Sigmoid colon (tissue), 7 donors: ENCODE measurements around the gene PLB1. TPM values are rescaled to one million over a fixed set of nuclear protein-coding genes. Genes with fewer than 3 reads are reported as not detected.

Experiments used
- DNase-seq: peaks from one replicate; pipeline ENCODE4 v3.0.0-alpha.2; 2019
- H3K27ac ChIP-seq, 4 donors: fragments of 200-600 bp; sonication (generic); one replicate each; pipeline ENCODE4 v1.5.1; 2016 to 2019; ENCODE audit warnings: mild to moderate bottlenecking in 1 of 4
- H3K27me3 ChIP-seq, 3 donors: fragments of 200-600 bp; sonication (generic); one replicate each; pipeline ENCODE4 v1.5.1; 2019; ENCODE audit warnings: mild to moderate bottlenecking in 1 of 3
- H3K36me3 ChIP-seq, 4 donors: fragments of 200-600 bp; sonication (generic); one replicate each; pipeline ENCODE4 v1.5.1; 2016 to 2019
- H3K4me1 ChIP-seq, 4 donors: fragments of 200-600 bp; sonication (generic); one replicate each; pipeline ENCODE4 v1.5.1; 2017 to 2019
- H3K4me3 ChIP-seq, 4 donors: fragments of 200-600 bp; sonication (generic); one replicate each; pipeline ENCODE4 v1.5.1; 2017 to 2019; ENCODE audit warnings: mild to moderate bottlenecking in 2 of 4, moderate library complexity in 1 of 4
- H3K9me3 ChIP-seq, 4 donors: fragments of 200-600 bp in 3 of 4; sonication (generic) in 3 of 4; one replicate each; pipeline versions ENCODE4 v1.5.1 to v1.6.1; 2013 to 2019
- CTCF ChIP-seq, 4 experiments: fragments of 450-650 bp in 3 of 4; fragments of 200-600 bp in 1 of 4; IDR thresholded peaks; one replicate each; pipeline ENCODE4 v1.5.1; 2016 to 2019; ENCODE audit warnings: antibody characterized with exemption in 4 of 4, mild to moderate bottlenecking in 3 of 4, moderate library complexity in 2 of 4
- EP300 ChIP-seq, 4 donors: sonication (generic); formaldehyde crosslinking; IDR thresholded peaks; one replicate each; pipeline ENCODE4 v1.6.1; 2017; ENCODE audit warnings: antibody characterized with exemption in 4 of 4
- POLR2A ChIP-seq, 2 donors: fragments of 450-650 bp; IDR thresholded peaks; one replicate each; pipeline ENCODE4 v1.6.1; 2016; ENCODE audit warnings: antibody characterized with exemption in 2 of 2, mild to moderate bottlenecking in 2 of 2, moderate library complexity in 2 of 2
- POLR2AphosphoS5 ChIP-seq, 4 donors: sonication (generic); formaldehyde crosslinking; IDR thresholded peaks; one replicate each; pipeline ENCODE4 v1.6.1; 2017; ENCODE audit warnings: antibody characterized with exemption in 4 of 4
- WGBS, 2 donors: extraction: QIAGEN DNeasy Blood & Tissue Kit; methylation state at CpG; one replicate each; pipeline ENCODE4 v1.1.7; 2013; 5-methylcytosine and 5-hydroxymethylcytosine counted together
- intact Hi-C: fragments of 100-400 bp; cut with DNase I; formaldehyde crosslinking; loops from one replicate; pipeline ENCODE4 v1.15.1; 2023
- polyA plus RNA-seq, 3 donors: library from polyadenylated mRNA; stranded (reverse); fragments of 200-250 nt; gene quantifications; one replicate each; pipeline ENCODE4 v1.2.3, GENCODE V29; 2013
- total RNA-seq, 4 donors: library from RNA; depleted of rRNA; stranded (reverse); fragments of >200 nt; gene quantifications; one replicate each; pipeline ENCODE4 v1.1.0, GENCODE V29; 2016
- donor health status: healthy with polysubstance abuse.
- donor health status: Bipolar disorder and iron deficiency.
- donor health status: healthy.

The PLB1 gene
- total and polyA plus RNA-seq, 7 donors = 1.2 to 18.3 (median 2.1) TPM

- no peak overlapping the region for H3K4me3 ChIP-seq
- no peaks in the 10 kb centered on the region for H3K27me3 ChIP-seq
- intact Hi-C loops = no loop called here
- H3K27ac ChIP-seq = no peak overlapping the region
- DNase-seq = no peak
- H3K4me1 ChIP-seq = no peaks in the 10 kb centered on the region
- 93 to 95% methylated on average over 6 of the region's 6 CpGs for WGBS, 2 donors
- no peaks in the 10 kb centered on the region for H3K9me3 ChIP-seq
- no peak for TF ChIP-seq EP300 (IDR thresholded peaks at IDR 0.05)
- TF ChIP-seq POLR2AphosphoS5 (IDR thresholded peaks at IDR 0.05) = no peak
- no peak for TF ChIP-seq CTCF (IDR thresholded peaks at IDR 0.05)
- no peak for TF ChIP-seq POLR2A (IDR thresholded peaks at IDR 0.05)
- no peaks in the 10 kb centered on the region for H3K36me3 ChIP-seq
Measured at GRCh38 chr2:28557389-28558131, 61.7 kb downstream of the PLB1 start.

GRCh38 chr2:28558158-28558820, 62.4 kb downstream of the PLB1 start:
- TF ChIP-seq POLR2A (IDR thresholded peaks at IDR 0.05) = no peak
- TF ChIP-seq CTCF (IDR thresholded peaks at IDR 0.05) = no peak

GRCh38 chr2:28558918-28559317, 63.1 kb downstream of the PLB1 start:
- 67 to 84% methylated on average over 4 of the region's 4 CpGs for WGBS, 2 donors
- no peak for TF ChIP-seq CTCF (IDR thresholded peaks at IDR 0.05)
- no peak for TF ChIP-seq POLR2AphosphoS5 (IDR thresholded peaks at IDR 0.05)
- no peak for TF ChIP-seq EP300 (IDR thresholded peaks at IDR 0.05)
- TF ChIP-seq POLR2A (IDR thresholded peaks at IDR 0.05) = no peak
- DNase-seq = peak; percentile 20
- no peaks in the 10 kb centered on the region for H3K27me3 ChIP-seq
- no peak overlapping the region for H3K27ac ChIP-seq
- H3K4me1 ChIP-seq = no peaks in the 10 kb centered on the region
- H3K36me3 ChIP-seq = no peaks in the 10 kb centered on the region
- intact Hi-C loops = no loop called here
- no peak overlapping the region for H3K4me3 ChIP-seq
- H3K9me3 ChIP-seq = no peaks in the 10 kb centered on the region

More at GRCh38 chr2:28558158-28558820, 62.4 kb downstream of the PLB1 start:
- intact Hi-C loops = no loop called here
- no peaks in the 10 kb centered on the region for H3K36me3 ChIP-seq
- DNase-seq = peak; percentile 4
- H3K27me3 ChIP-seq = no peaks in the 10 kb centered on the region
- no peak overlapping the region for H3K27ac ChIP-seq
- H3K4me3 ChIP-seq = no peak overlapping the region
- H3K4me1 ChIP-seq = no peaks in the 10 kb centered on the region
- H3K9me3 ChIP-seq = no peaks in the 10 kb centered on the region
- WGBS, 2 donors = 94 to 95% methylated on average over 5 of the region's 5 CpGs

- H3K36me3 ChIP-seq = no peaks in the 10 kb centered on the region
- peaks cover 0 to 8% (median 0%) of the 10 kb centered on the region in 4 donors for H3K4me1 ChIP-seq
- H3K27me3 ChIP-seq = no peaks in the 10 kb centered on the region
- peak; percentile 36 for DNase-seq
- intact Hi-C loops = loop anchor here (10.0 kb wide), 1 partner anchor 331 kb away; the partner anchor contains the start of gene WDR43
- H3K27ac ChIP-seq = no peak overlapping the region
- no peaks in the 10 kb centered on the region for H3K9me3 ChIP-seq
- WGBS, 2 donors = 85 to 87% methylated on average over 1 of the region's 1 CpG
- H3K4me3 ChIP-seq = no peak overlapping the region
- TF ChIP-seq CTCF (IDR thresholded peaks at IDR 0.05) (no peak), POLR2AphosphoS5 (IDR thresholded peaks at IDR 0.05) (no peak), EP300 (IDR thresholded peaks at IDR 0.05) (no peak)
Measured at GRCh38 chr2:28563869-28564268, 68.0 kb downstream of the PLB1 start.
